IPS-18a (cell line): ENCODE results near the gene CDC14A.

Experiments used
- H3K27ac ChIP-seq: one replicate; pipeline ENCODE4 v1.5.1; 2013; ENCODE audit warnings: low read length
- H3K27me3 ChIP-seq: one replicate; pipeline ENCODE4 v1.6.1; 2013; ENCODE audit warnings: mild to moderate bottlenecking, low read length; ENCODE audit not compliant: control insufficient read depth, insufficient read depth
- H3K36me3 ChIP-seq: one replicate; pipeline ENCODE4 v1.6.1; 2013; ENCODE audit warnings: low read depth, low read length; ENCODE audit not compliant: control insufficient read depth
- H3K4me1 ChIP-seq: one replicate; pipeline ENCODE4 v1.6.1; 2013; ENCODE audit warnings: low read depth, low read length; ENCODE audit not compliant: control insufficient read depth
- H3K4me3 ChIP-seq: one replicate; pipeline ENCODE4 v1.5.1; 2013; ENCODE audit warnings: low read length
- H3K9ac ChIP-seq: one replicate; pipeline ENCODE4 v1.6.1; 2013; ENCODE audit warnings: mild to moderate bottlenecking, low read length, moderate library complexity
- H3K9me3 ChIP-seq: one replicate; pipeline ENCODE4 v1.6.1; 2013; ENCODE audit warnings: low read depth, low read length; ENCODE audit not compliant: control insufficient read depth

The CDC14A gene

GRCh38 chr1:100506217-100506616 is 153.9 kb downstream of the CDC14A start:
- Histone ChIP-seq H3K36me3 (peaks cover 17% of the 10 kb centered on the region), H3K4me3 (no peak overlapping the region), H3K27me3 (no peaks in the 10 kb centered on the region), H3K9me3 (no peaks in the 10 kb centered on the region), H3K4me1 (no peaks in the 10 kb centered on the region), H3K27ac (no peak overlapping the region), H3K9ac (no peak overlapping the region)

GRCh38 chr1:100510451-100510850 is 158.1 kb downstream of the CDC14A start:
- Histone ChIP-seq H3K9ac (no peak overlapping the region), H3K27ac (no peak overlapping the region), H3K27me3 (no peaks in the 10 kb centered on the region), H3K9me3 (no peaks in the 10 kb centered on the region), H3K4me3 (no peak overlapping the region), H3K36me3 (peaks cover 7% of the 10 kb centered on the region), H3K4me1 (no peaks in the 10 kb centered on the region)

- Histone ChIP-seq H3K4me3 (no peak overlapping the region), H3K27me3 (no peaks in the 10 kb centered on the region), H3K9me3 (no peaks in the 10 kb centered on the region), H3K36me3 (peaks cover 5% of the 10 kb centered on the region), H3K9ac (no peak overlapping the region), H3K27ac (no peak overlapping the region), H3K4me1 (no peaks in the 10 kb centered on the region)
Observed at GRCh38 chr1:100511058-100511457, 158.8 kb downstream of the CDC14A start.

- H3K4me1 ChIP-seq = no peaks in the 10 kb centered on the region
- H3K27ac ChIP-seq = no peak overlapping the region
- H3K36me3 ChIP-seq = peaks cover 5% of the 10 kb centered on the region
- H3K27me3 ChIP-seq = no peaks in the 10 kb centered on the region
- H3K9me3 ChIP-seq = no peaks in the 10 kb centered on the region
- no peak overlapping the region for H3K9ac ChIP-seq
- H3K4me3 ChIP-seq = no peak overlapping the region
Observed at GRCh38 chr1:100511773-100512172, 159.5 kb downstream of the CDC14A start.

- H3K27ac ChIP-seq = no peak overlapping the region
- peaks cover 5% of the 10 kb centered on the region for H3K36me3 ChIP-seq
Observed at GRCh38 chr1:100512803-100513352, 160.6 kb downstream of the CDC14A start.

GRCh38 chr1:100516857-100517256 is 164.6 kb downstream of the CDC14A start:
- H3K27ac ChIP-seq = no peak overlapping the region
- no peak overlapping the region for H3K4me3 ChIP-seq
- H3K36me3 ChIP-seq = no peaks in the 10 kb centered on the region
- no peaks in the 10 kb centered on the region for H3K27me3 ChIP-seq
- peaks cover 3% of the 10 kb centered on the region for H3K4me1 ChIP-seq
- H3K9me3 ChIP-seq = no peaks in the 10 kb centered on the region
- no peak overlapping the region for H3K9ac ChIP-seq

More at GRCh38 chr1:100512803-100513352, 160.6 kb downstream of the CDC14A start:
- no peak overlapping the region for H3K9ac ChIP-seq
- no peaks in the 10 kb centered on the region for H3K27me3 ChIP-seq
- peaks cover 3% of the 10 kb centered on the region for H3K4me1 ChIP-seq
- no peaks in the 10 kb centered on the region for H3K9me3 ChIP-seq
- no peak overlapping the region for H3K4me3 ChIP-seq

- Histone ChIP-seq H3K27me3 (no peaks in the 10 kb centered on the region), H3K4me3 (no peak overlapping the region), H3K36me3 (no peaks in the 10 kb centered on the region), H3K9me3 (no peaks in the 10 kb centered on the region), H3K4me1 (peaks cover 3% of the 10 kb centered on the region), H3K9ac (no peak overlapping the region), H3K27ac (no peak overlapping the region)
Observed at GRCh38 chr1:100517515-100517914, 165.2 kb downstream of the CDC14A start.

- no peaks in the 10 kb centered on the region for H3K27me3 ChIP-seq
- H3K4me3 ChIP-seq = no peak overlapping the region
- no peak overlapping the region for H3K9ac ChIP-seq
- H3K27ac ChIP-seq = no peak overlapping the region
- H3K9me3 ChIP-seq = no peaks in the 10 kb centered on the region
- H3K36me3 ChIP-seq = no peaks in the 10 kb centered on the region
- peaks cover 3% of the 10 kb centered on the region for H3K4me1 ChIP-seq
Observed at GRCh38 chr1:100518023-100518422, 165.7 kb downstream of the CDC14A start.

- Histone ChIP-seq H3K4me3 (no peak overlapping the region), H3K27ac (no peak overlapping the region), H3K4me1 (no peaks in the 10 kb centered on the region), H3K9ac (no peak overlapping the region), H3K27me3 (no peaks in the 10 kb centered on the region), H3K9me3 (no peaks in the 10 kb centered on the region), H3K36me3 (no peaks in the 10 kb centered on the region)
Observed at GRCh38 chr1:100523038-100523652, 170.8 kb downstream of the CDC14A start.

GRCh38 chr1:100524355-100524754 is 172.0 kb downstream of the CDC14A start:
- Histone ChIP-seq H3K27me3 (no peaks in the 10 kb centered on the region), H3K4me3 (no peak overlapping the region), H3K27ac (no peak overlapping the region), H3K9me3 (no peaks in the 10 kb centered on the region), H3K36me3 (no peaks in the 10 kb centered on the region), H3K9ac (no peak overlapping the region), H3K4me1 (no peaks in the 10 kb centered on the region)

GRCh38 chr1:100526894-100527293 is 174.6 kb downstream of the CDC14A start:
- Histone ChIP-seq H3K4me1 (no peaks in the 10 kb centered on the region), H3K36me3 (no peaks in the 10 kb centered on the region), H3K4me3 (no peak overlapping the region), H3K27ac (no peak overlapping the region), H3K9me3 (no peaks in the 10 kb centered on the region), H3K9ac (no peak overlapping the region), H3K27me3 (no peaks in the 10 kb centered on the region)

GRCh38 chr1:100528871-100529270 is 176.6 kb downstream of the CDC14A start:
- H3K27ac ChIP-seq = no peak overlapping the region
- no peaks in the 10 kb centered on the region for H3K9me3 ChIP-seq
- no peaks in the 10 kb centered on the region for H3K4me1 ChIP-seq

More at GRCh38 chr1:100528871-100529270, 176.6 kb downstream of the CDC14A start:
- Histone ChIP-seq H3K9ac (no peak overlapping the region), H3K27me3 (no peaks in the 10 kb centered on the region), H3K36me3 (no peaks in the 10 kb centered on the region), H3K4me3 (no peak overlapping the region)
